Measurements from ENCODE around the gene DDX25. TPM values are rescaled to one million over a fixed set of nuclear protein-coding genes. Genes with fewer than 3 reads are reported as not detected.

DDX25 gene
- total RNA-seq, 1 experiment from 2014 or later = 0.39 TPM

DNA sequence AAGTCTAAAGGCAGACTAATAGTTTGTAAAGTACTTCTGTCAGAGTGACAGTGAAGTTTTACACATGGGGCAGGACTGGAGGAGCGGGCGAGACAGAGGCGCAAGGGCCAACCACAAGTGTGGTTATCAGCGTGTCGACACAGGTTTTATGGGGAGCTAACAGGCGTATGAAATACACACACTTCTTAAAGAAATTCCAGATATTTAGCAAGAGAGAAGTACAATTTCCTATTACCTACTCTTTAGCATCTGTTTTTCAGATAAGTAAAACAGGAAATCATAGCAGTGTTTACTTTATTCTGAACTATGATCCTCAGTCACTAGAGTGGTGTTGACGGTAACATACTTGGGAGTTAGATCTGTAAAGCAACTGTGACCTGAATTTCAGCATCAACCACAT, 64.0 kb downstream of the DDX25 start:
- H3K9me3 ChIP-seq (ENCODE audit: low read depth, low read length, poor library complexity, severe bottlenecking) = no peaks in the 10 kb centered on the region
- peaks cover 5% of the 10 kb centered on the region for H3K4me1 ChIP-seq (ENCODE audit: insufficient read depth, low read length, poor library complexity, severe bottlenecking)
- CTCF ChIA-PET = no interaction called here
- H3K27me3 ChIP-seq (replicated peaks; ENCODE audit: insufficient read depth, low read depth, low read length, poor library complexity) = no peaks in the 10 kb centered on the region
- TF ChIP-seq, protein P1, sequence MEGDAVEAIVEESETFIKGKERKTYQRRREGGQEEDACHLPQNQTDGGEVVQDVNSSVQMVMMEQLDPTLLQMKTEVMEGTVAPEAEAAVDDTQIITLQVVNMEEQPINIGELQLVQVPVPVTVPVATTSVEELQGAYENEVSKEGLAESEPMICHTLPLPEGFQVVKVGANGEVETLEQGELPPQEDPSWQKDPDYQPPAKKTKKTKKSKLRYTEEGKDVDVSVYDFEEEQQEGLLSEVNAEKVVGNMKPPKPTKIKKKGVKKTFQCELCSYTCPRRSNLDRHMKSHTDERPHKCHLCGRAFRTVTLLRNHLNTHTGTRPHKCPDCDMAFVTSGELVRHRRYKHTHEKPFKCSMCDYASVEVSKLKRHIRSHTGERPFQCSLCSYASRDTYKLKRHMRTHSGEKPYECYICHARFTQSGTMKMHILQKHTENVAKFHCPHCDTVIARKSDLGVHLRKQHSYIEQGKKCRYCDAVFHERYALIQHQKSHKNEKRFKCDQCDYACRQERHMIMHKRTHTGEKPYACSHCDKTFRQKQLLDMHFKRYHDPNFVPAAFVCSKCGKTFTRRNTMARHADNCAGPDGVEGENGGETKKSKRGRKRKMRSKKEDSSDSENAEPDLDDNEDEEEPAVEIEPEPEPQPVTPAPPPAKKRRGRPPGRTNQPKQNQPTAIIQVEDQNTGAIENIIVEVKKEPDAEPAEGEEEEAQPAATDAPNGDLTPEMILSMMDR (conservative IDR thresholded peaks at IDR 0.05; ENCODE audit: low read depth, low read length) = no peak
- no peak for TF ChIP-seq EZH2 (IDR thresholded peaks at IDR 0.05; ENCODE audit: borderline replicate concordance, low read depth, low read length, poor library complexity, severe bottlenecking)
- H3K36me3 ChIP-seq (ENCODE audit: insufficient read depth, low read length, poor library complexity, severe bottlenecking) = no peaks in the 10 kb centered on the region
- no peak for DNase-seq (ENCODE audit: low spot score)
- no TSS peak for BruUV-seq (replicated peaks)
- POLR2A ChIA-PET (ENCODE audit: low non-redundant PET) = no interaction called here
- no peak overlapping the region for H3K27ac ChIP-seq (ENCODE audit: low read depth, low read length, poor library complexity, severe bottlenecking)
- intact Hi-C loops (cut with micrococcal nuclease; ENCODE audit: unreplicated experiment) = no loop called here
- no peak overlapping the region for H3K4me3 ChIP-seq (ENCODE audit: low read depth, low read length, poor library complexity, severe bottlenecking)

DNA sequence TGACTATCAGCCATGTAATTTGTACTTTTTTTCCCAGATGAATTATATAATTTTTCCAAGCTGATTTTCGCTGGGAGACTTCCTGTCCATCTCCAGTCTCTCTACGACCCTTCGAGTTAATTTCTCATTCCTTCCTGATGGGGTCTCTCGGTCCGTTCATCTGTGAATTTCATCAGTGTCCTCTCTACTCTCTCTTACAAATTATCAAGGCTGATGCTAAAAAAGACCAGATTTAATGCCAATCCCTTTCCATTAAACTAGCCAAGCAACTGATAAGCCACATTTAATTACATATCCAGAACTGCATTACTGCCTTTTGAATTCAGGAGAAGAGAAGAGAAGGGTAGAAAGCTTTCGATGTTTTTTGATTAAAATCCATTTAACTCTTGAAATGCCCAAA, 67.3 kb downstream of the DDX25 start:
- Histone ChIP-seq H3K27me3 (replicated peaks; ENCODE audit: insufficient read depth, low read depth, low read length, poor library complexity) (no peaks in the 10 kb centered on the region), H3K36me3 (ENCODE audit: insufficient read depth, low read length, poor library complexity, severe bottlenecking) (no peaks in the 10 kb centered on the region), H3K9me3 (ENCODE audit: low read depth, low read length, poor library complexity, severe bottlenecking) (no peaks in the 10 kb centered on the region), H3K4me3 (ENCODE audit: low read depth, low read length, poor library complexity, severe bottlenecking) (no peak overlapping the region), H3K27ac (ENCODE audit: low read depth, low read length, poor library complexity, severe bottlenecking) (no peak overlapping the region), H3K4me1 (ENCODE audit: insufficient read depth, low read length, poor library complexity, severe bottlenecking) (no peaks in the 10 kb centered on the region)
- no TSS peak for BruUV-seq (replicated peaks)
- DNase-seq (ENCODE audit: low spot score) = no peak
- TF ChIP-seq, protein P1 (conservative IDR thresholded peaks at IDR 0.05; ENCODE audit: low read depth, low read length) = no peak
- no peak for TF ChIP-seq EZH2 (IDR thresholded peaks at IDR 0.05; ENCODE audit: borderline replicate concordance, low read depth, low read length, poor library complexity, severe bottlenecking)
- CTCF ChIA-PET = no interaction called here
- POLR2A ChIA-PET (ENCODE audit: low non-redundant PET) = no interaction called here
- intact Hi-C loops (cut with micrococcal nuclease; ENCODE audit: unreplicated experiment) = no loop called here

DNA sequence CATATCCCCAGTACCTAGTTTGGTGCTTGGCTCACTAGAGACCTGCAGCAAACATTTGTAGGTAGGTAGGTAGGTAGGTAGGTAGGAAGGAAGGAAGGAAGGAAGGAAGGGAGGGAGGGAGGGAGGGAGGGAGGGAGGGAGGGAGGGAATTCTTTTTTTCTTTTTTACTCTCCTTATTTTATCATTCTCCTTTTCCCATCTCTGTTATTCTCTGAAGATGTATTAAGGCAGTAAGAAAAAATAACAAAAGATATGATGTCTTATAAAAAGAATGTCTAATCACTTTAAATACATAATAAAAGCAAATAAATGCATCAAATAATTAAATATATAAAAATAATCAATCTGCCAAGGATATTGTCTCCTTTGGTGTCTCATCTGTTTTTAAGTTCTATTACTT, 70.0 kb downstream of the DDX25 start:
- no peaks in the 10 kb centered on the region for H3K9me3 ChIP-seq (ENCODE audit: low read depth, low read length, poor library complexity, severe bottlenecking)
- DNase-seq (ENCODE audit: low spot score) = no peak
- peaks cover 17% of the 10 kb centered on the region for H3K4me1 ChIP-seq (ENCODE audit: insufficient read depth, low read length, poor library complexity, severe bottlenecking)
- H3K4me3 ChIP-seq (ENCODE audit: low read depth, low read length, poor library complexity, severe bottlenecking) = no peak overlapping the region
- ChIA-PET POLR2A (ENCODE audit: low non-redundant PET) (no interaction called here), CTCF (no interaction called here)
- BruUV-seq (replicated peaks) = no TSS peak
- TF ChIP-seq, protein P1 (conservative IDR thresholded peaks at IDR 0.05; ENCODE audit: low read depth, low read length) = no peak
- TF ChIP-seq EZH2 (IDR thresholded peaks at IDR 0.05; ENCODE audit: borderline replicate concordance, low read depth, low read length, poor library complexity, severe bottlenecking) = no peak
- no peaks in the 10 kb centered on the region for H3K36me3 ChIP-seq (ENCODE audit: insufficient read depth, low read length, poor library complexity, severe bottlenecking)
- no peak overlapping the region for H3K27ac ChIP-seq (ENCODE audit: low read depth, low read length, poor library complexity, severe bottlenecking)
- H3K27me3 ChIP-seq (replicated peaks; ENCODE audit: insufficient read depth, low read depth, low read length, poor library complexity) = no peaks in the 10 kb centered on the region
- intact Hi-C loops (cut with micrococcal nuclease; ENCODE audit: unreplicated experiment) = no loop called here

Measured in A673 (cell line).